PC-3 (cell line): ENCODE data around the gene NTF3. TPM values are rescaled to one million over a fixed set of nuclear protein-coding genes. Genes with fewer than 3 reads are reported as not detected.

Experiments
- ATAC-seq: fragments of 200-7000 bp; cut with Tn5 transposase; 2 replicates; pipeline ENCODE4 v1.9.1; 2020; ENCODE audit warnings: mild to moderate bottlenecking, moderate library complexity
- BruUV-seq: library from RNA; stranded (reverse); fragments of 400-500 nt; replicated peaks from 2 replicates; lab custom pipeline; 2021; lab: Mats Ljungman, UMichigan
- CTCF ChIA-PET: fragments of 300-600 bp; sonication (Branson Sonifier 250); formaldehyde crosslinking; loops from one replicate; lab custom pipeline; 2022; ENCODE audit warnings: antibody characterized with exemption; lab: Charles Lee
- POLR2A ChIA-PET: fragments of 300-600 bp; sonication (Branson Sonifier 250); formaldehyde crosslinking; loops from one replicate; lab custom pipeline; 2022; ENCODE audit warnings: antibody characterized with exemption; ENCODE audit not compliant: unreplicated experiment; lab: Charles Lee
- DNase-seq: peaks from one replicate; pipeline ENCODE4 v3.0.0-alpha.2; 2015
- H2AFZ ChIP-seq: fragments of 300-600 bp; sonication (generic); 2 replicates; pipeline ENCODE4 v1.6.0; 2016; ENCODE audit warnings: antibody characterized with exemption, low read length
- H3F3A ChIP-seq: fragments of 300-600 bp; sonication (generic); one replicate; pipeline ENCODE4 v1.6.0; 2017; ENCODE audit warnings: antibody characterized with exemption, low read length, control low read depth, mild to moderate bottlenecking; ENCODE audit not compliant: unreplicated experiment
- H3K27ac ChIP-seq: fragments of 300-600 bp; sonication (generic); 2 replicates; pipeline ENCODE4 v1.5.1; 2016; ENCODE audit warnings: mild to moderate bottlenecking, low read length
- H3K27me3 ChIP-seq: fragments of 300-600 bp; sonication (generic); 2 replicates; pipeline ENCODE4 v1.6.1; 2016; ENCODE audit warnings: low read length, mixed read lengths
- H3K36me3 ChIP-seq: fragments of 300-600 bp; sonication (generic); 2 replicates; pipeline ENCODE4 v1.6.1; 2016; ENCODE audit warnings: low read depth, mixed run types, low read length, mixed read lengths
- H3K4me1 ChIP-seq: fragments of 300-600 bp; sonication (generic); 2 replicates; pipeline ENCODE4 v1.5.1; 2016; ENCODE audit warnings: low read length; ENCODE audit not compliant: insufficient read depth
- H3K4me2 ChIP-seq: fragments of 300-600 bp; sonication (generic); 2 replicates; pipeline ENCODE4 v1.6.0; 2016; ENCODE audit warnings: low read length
- H3K4me3 ChIP-seq: fragments of 300-600 bp; sonication (generic); 2 replicates; pipeline ENCODE4 v1.5.1; 2016; ENCODE audit warnings: mild to moderate bottlenecking, low read length, mixed read lengths
- H3K79me2 ChIP-seq: fragments of 300-600 bp; sonication (generic); 2 replicates; pipeline ENCODE4 v1.6.1; 2017; ENCODE audit warnings: low read length, mixed read lengths
- H3K9ac ChIP-seq: fragments of 300-600 bp; sonication (generic); 2 replicates; pipeline ENCODE4 v1.6.0; 2016; ENCODE audit warnings: mild to moderate bottlenecking, low read length
- H3K9me2 ChIP-seq: fragments of 300-600 bp; sonication (generic); replicated peaks from 2 replicates; pipeline ENCODE4 v1.6.1; 2016; ENCODE audit warnings: mixed run types, low read length, mixed read lengths
- H3K9me3 ChIP-seq: fragments of 300-600 bp; sonication (generic); 2 replicates; pipeline ENCODE4 v1.6.1; 2016; ENCODE audit warnings: low read length, mixed read lengths
- H4K20me1 ChIP-seq: fragments of 300-600 bp; sonication (generic); 2 replicates; pipeline ENCODE4 v1.6.1; 2016; ENCODE audit warnings: low read length, mixed read lengths
- EZH2 ChIP-seq: fragments of 300-600 bp; sonication (generic); IDR thresholded peaks from one replicate; pipeline ENCODE4 v1.6.1; 2017; ENCODE audit warnings: antibody characterized with exemption, mild to moderate bottlenecking, low read length; ENCODE audit not compliant: unreplicated experiment
- EZH2phosphoT487 ChIP-seq: fragments of 300-600 bp; sonication (generic); IDR thresholded peaks from 2 replicates; pipeline ENCODE4 v1.6.1; 2018; ENCODE audit warnings: mild to moderate bottlenecking, antibody characterized with exemption, low read length, borderline replicate concordance
- intact Hi-C: fragments of 100-400 bp; cut with micrococcal nuclease; formaldehyde crosslinking; loops from 2 replicates; pipeline ENCODE4 v1.9.0; 2023
- total RNA-seq: library from RNA; depleted of rRNA; stranded (reverse); fragments of >200 nt; gene quantifications from 2 replicates; pipeline ENCODE4 v1.2.3, GENCODE V29; 2014
- TF ChIP-seq, protein P1 (sequence below): fragments of 300-600 bp; sonication (generic); conservative IDR thresholded peaks from 2 replicates; pipeline ENCODE4 v1.5.1; 2017; ENCODE audit warnings: antibody characterized with exemption, low read depth, mild to moderate bottlenecking, low read length

The NTF3 gene
- total RNA-seq, 1 experiment from 2014 or later = not detected

DNA sequence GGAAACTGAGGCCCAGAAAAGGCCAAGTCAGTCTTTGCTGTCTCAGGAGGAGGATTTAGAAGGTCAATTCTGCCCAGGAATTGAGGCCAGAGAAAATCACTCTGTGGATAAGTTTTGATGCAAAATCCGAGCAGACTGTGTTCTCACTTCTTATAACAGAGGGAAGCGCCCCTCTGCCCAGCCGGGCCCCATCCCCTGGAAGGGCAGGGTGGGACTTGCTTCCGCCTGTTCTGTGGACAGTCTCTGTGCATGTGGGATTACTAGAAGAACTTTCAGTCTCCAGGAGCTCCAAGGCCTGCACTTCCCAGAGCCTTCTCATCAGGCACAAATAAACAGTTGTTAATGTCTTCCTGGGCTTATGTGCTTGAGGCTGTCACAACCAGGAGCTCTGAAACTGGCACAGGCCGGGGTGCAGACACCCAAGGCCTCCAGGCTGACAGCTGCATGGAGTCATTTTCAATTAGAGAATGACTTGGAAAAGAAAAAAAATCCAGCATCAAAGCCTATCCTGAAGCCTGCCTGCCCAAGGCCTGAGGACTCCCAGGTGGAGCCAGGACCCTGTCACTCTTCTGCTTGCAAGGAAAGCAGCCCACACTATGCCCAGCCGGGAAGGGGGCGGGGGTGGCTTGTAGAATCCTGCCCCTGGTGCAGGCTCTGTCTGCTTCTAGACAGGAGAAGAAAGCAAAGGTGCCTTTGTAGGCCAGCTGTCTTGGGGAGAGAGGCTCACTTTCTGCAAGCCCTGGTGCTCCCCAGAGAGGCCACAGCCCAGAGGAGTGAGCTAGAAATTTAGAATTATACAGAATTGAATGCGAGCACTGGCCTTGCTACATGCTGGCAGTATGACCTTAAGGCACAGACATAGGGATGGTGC is 84.7 kb downstream of the NTF3 start:
- no TSS peak for BruUV-seq
- Histone ChIP-seq H3K27ac (no peak overlapping the region), H3K9ac (no peak overlapping the region), H4K20me1 (no peaks in the 10 kb centered on the region), H3K79me2 (no peaks in the 10 kb centered on the region), H2AFZ (no peak overlapping the region), H3K4me2 (no peak overlapping the region), H3K36me3 (no peaks in the 10 kb centered on the region), H3K27me3 (peaks cover 6% of the 10 kb centered on the region; the same call in 1 of the 2 replicates), H3F3A (no peaks in the 10 kb centered on the region), H3K9me3 (no peaks in the 10 kb centered on the region), H3K9me2 (no peaks in the 10 kb centered on the region), H3K4me3 (no peak overlapping the region), H3K4me1 (no peaks in the 10 kb centered on the region)
- ATAC-seq (no peak), DNase-seq (no peak)
- POLR2A ChIA-PET = no interaction called here
- CTCF ChIA-PET = no interaction called here
- TF ChIP-seq EZH2phosphoT487 = no peak
- TF ChIP-seq, protein P1, sequence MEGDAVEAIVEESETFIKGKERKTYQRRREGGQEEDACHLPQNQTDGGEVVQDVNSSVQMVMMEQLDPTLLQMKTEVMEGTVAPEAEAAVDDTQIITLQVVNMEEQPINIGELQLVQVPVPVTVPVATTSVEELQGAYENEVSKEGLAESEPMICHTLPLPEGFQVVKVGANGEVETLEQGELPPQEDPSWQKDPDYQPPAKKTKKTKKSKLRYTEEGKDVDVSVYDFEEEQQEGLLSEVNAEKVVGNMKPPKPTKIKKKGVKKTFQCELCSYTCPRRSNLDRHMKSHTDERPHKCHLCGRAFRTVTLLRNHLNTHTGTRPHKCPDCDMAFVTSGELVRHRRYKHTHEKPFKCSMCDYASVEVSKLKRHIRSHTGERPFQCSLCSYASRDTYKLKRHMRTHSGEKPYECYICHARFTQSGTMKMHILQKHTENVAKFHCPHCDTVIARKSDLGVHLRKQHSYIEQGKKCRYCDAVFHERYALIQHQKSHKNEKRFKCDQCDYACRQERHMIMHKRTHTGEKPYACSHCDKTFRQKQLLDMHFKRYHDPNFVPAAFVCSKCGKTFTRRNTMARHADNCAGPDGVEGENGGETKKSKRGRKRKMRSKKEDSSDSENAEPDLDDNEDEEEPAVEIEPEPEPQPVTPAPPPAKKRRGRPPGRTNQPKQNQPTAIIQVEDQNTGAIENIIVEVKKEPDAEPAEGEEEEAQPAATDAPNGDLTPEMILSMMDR = no peak
- no peak for TF ChIP-seq EZH2
- intact Hi-C loops = no loop called here

DNA sequence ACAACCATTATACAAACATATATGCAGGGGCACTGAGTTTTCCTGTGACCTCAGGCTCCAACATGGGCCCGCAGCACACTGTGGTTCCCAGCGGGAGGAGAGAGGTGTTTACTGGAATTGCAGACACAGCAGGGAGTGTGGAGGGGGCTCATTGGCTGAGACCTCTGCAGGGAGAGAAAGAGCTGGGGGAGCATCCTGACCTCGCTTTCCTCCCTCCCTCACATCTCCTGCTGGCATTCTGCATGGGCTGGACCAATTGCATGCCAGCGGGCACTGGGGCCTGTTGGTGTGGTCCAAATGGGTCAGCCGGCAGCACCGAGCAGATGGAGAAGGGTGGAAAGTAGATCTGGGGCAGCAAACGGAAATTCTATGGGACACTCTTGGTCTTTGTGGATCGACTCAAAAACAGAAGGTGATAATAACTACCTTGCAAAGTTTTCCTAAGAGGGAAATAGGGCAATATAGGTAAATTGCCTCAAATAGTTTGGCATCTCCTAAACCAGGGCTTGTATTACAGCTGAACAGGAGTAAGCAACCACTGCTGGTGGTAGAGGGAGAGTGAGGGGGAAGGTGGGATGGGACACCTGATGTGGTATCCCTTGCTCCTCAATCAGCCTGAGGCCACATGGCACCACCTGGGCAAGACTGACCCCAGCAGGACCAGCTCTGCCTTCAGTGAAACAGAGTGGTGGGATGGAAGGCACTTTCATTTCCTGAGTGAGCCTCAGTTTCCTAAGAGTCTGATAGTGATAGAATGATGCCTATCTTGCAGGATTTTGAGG is 86.9 kb downstream of the NTF3 start:
- ChIA-PET CTCF (no interaction called here), POLR2A (no interaction called here)
- ATAC-seq (no peak), DNase-seq (no peak)
- peaks cover 6% of the 10 kb centered on the region; the same call in 1 of the 2 replicates for H3K27me3 ChIP-seq
- TF ChIP-seq, protein P1 = no peak
- no peak for TF ChIP-seq EZH2phosphoT487
- TF ChIP-seq EZH2 = no peak
- H3K4me3 ChIP-seq = no peak overlapping the region
- H3K9me3 ChIP-seq = no peaks in the 10 kb centered on the region
- no peak overlapping the region for H2AFZ ChIP-seq
- H4K20me1 ChIP-seq = no peaks in the 10 kb centered on the region
- H3K36me3 ChIP-seq = no peaks in the 10 kb centered on the region
- H3K4me1 ChIP-seq = no peaks in the 10 kb centered on the region
- no peaks in the 10 kb centered on the region for H3K79me2 ChIP-seq
- no TSS peak for BruUV-seq
- no peak overlapping the region for H3K9ac ChIP-seq
- no peak overlapping the region for H3K27ac ChIP-seq
- intact Hi-C loops = no loop called here
- H3K4me2 ChIP-seq = no peak overlapping the region
- no peaks in the 10 kb centered on the region for H3K9me2 ChIP-seq
- no peaks in the 10 kb centered on the region for H3F3A ChIP-seq
